ENCODE results near the gene GABRP. TPM values are rescaled to one million over a fixed set of nuclear protein-coding genes. Genes with fewer than 3 reads are reported as not detected.
"Not testable (repeated sequence)": the region's sequence is repeated elsewhere in the genome, so short reads cannot be mapped to it uniquely, and the experiment has no call there.

Gene GABRP
- total RNA-seq, 2 donors from 2014 or later: 0.38 TPM; not detected in 1

DNA sequence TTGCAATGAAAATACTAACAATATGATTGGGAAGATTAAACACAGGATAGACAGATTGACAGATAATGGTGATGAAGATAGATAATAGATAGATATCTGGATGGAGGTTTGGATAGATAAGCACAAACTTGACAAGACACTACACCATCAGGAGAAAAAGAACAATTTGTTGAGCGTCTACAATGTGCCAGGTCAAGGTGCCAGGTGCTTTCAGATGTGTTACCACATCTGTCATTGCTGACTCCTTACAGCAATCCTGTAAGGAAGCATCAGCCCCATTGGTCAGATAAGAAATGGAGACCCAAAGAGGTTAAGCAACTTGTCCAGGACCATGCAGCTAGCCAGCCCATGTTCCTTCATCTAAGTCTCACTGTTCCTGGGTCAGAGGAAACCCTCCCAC, 1.6 kb upstream of the GABRP start:
- no peak for DNase-seq
- no peak for ATAC-seq
- intact Hi-C loops (cut with DNase I): no loop called here

- intact Hi-C loops (cut with DNase I): no loop called here
- DNase-seq (peak; percentile 28), ATAC-seq (no peak)
These were observed 1.1 kb upstream of the GABRP start for GRCh38 chr5:170782438-170782837.

GRCh38 chr5:170785416-170785815, 1.9 kb downstream of the GABRP start:
- ATAC-seq (no peak), DNase-seq (no peak)
- intact Hi-C loops (cut with DNase I): no loop called here

- no peak for DNase-seq
- intact Hi-C loops (cut with DNase I): no loop called here
- no peak for ATAC-seq
These were observed 3.7 kb downstream of the GABRP start for GRCh38 chr5:170787216-170787615.

- ATAC-seq (no peak), DNase-seq (no peak)
- intact Hi-C loops (cut with DNase I): no loop called here
These were observed 5.2 kb downstream of the GABRP start for GRCh38 chr5:170788626-170789304.

- peak; percentile 58 for DNase-seq
- intact Hi-C loops (cut with DNase I): loop anchor here (1.0 to 10.0 kb wide), 4 partner anchors 46 to 157 kb away; no protein-coding TSS in a partner anchor
- peak; percentile 85 to 93 for ATAC-seq
These were observed 7.9 kb downstream of the GABRP start for GRCh38 chr5:170791325-170791954.

GRCh38 chr5:170792878-170793277, 9.4 kb downstream of the GABRP start:
- ATAC-seq (no peak), DNase-seq (no peak)
- intact Hi-C loops (cut with DNase I): loop anchor here in 1 of 2 donors (10.0 kb wide), 1 partner anchor 158 kb away; no protein-coding TSS in a partner anchor

DNA sequence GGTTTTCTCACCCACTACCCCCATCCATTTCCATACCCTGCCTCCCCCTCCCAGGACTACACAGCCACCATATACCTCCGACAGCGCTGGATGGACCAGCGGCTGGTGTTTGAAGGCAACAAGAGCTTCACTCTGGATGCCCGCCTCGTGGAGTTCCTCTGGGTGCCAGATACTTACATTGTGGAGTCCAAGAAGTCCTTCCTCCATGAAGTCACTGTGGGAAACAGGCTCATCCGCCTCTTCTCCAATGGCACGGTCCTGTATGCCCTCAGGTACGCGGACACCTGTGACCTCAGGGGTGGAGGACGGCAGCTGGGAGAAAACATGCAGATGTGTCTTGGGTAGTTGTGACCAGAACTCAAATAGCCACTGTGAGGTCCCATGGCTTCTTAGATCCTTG, 11.6 kb downstream of the GABRP start:
- intact Hi-C loops (cut with DNase I): loop anchor here in 1 of 2 donors (10.0 kb wide), 1 partner anchor 160 kb away; no protein-coding TSS in a partner anchor
- DNase-seq (no peak), ATAC-seq (no peak)

DNA sequence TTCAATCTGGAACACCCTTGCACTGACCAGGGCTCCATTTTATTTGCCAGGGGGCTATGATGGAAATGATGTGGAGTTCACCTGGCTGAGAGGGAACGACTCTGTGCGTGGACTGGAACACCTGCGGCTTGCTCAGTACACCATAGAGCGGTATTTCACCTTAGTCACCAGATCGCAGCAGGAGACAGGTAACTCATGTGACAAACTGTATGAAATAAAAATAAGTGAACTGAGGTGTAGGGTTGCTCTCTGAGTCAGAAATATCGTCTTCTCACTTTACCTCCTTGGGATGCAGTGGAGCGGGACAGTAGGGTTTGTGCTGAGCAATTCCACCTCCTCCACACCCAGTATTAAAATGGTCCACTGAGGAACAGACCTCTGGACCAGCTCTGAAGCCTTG, 22.1 kb downstream of the GABRP start:
- DNase-seq (no peak), ATAC-seq (no peak)
- intact Hi-C loops (cut with DNase I): no loop called here

- ATAC-seq (no peak), DNase-seq (no peak)
- intact Hi-C loops (cut with DNase I): no loop called here
These were observed 26.0 kb downstream of the GABRP start for GRCh38 chr5:170809551-170809950.

GRCh38 chr5:170811719-170812118, 28.2 kb downstream of the GABRP start:
- intact Hi-C loops (cut with DNase I): no loop called here
- DNase-seq (no peak), ATAC-seq (no peak)

GRCh38 chr5:170813231-170813630, 29.7 kb downstream of the GABRP start:
- DNase-seq: no peak
- intact Hi-C loops (cut with DNase I): no loop called here
- no peak for ATAC-seq

- DNase-seq (no peak), ATAC-seq (no peak)
- intact Hi-C loops (cut with DNase I): no loop called here
These were observed 33.7 kb downstream of the GABRP start for GRCh38 chr5:170817195-170817594.

DNA sequence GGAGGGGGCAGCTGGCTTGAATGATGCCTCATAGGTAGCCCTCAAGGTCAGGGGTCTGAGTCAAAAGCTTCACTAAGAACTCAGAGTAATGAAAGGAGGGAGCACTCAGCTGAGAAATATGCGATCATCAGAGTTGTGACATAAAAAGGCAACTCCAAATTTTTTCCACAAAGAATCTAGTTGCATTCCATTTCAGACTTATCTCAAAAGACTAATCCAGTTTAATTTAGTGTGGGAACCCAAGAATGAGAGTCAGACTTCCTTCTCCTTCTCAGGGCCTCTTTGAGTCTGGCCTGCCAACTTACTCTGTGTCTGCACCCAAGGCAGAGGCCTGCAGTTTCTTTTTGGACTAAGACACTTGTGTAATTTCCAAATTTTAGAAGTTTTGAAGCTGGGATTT, 34.7 kb downstream of the GABRP start:
- DNase-seq (no peak), ATAC-seq (peak in 1 of 2 donors; percentile 55)
- intact Hi-C loops (cut with DNase I): no loop called here

DNA sequence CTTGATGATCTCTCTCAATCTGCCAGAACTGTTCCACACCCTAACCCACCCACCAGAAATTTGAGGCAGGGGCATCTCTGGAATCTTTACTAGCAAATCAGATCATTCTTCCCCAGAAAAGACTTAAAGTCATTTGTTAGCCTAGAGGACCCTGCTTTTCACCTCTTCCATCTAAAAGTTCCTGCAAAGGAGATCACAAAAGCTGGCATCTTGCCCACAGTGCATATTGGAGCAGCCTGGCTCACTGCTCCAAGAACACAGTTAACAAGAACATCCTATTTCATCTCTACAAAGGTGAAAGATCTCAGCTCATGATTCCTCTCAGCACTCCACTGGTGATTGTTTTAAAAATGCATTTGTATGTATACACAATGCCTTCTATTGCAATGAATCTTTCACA, 36.3 kb downstream of the GABRP start:
- no peak for ATAC-seq
- intact Hi-C loops (cut with DNase I): no loop called here
- DNase-seq: no peak

- intact Hi-C loops (cut with DNase I): no loop called here
- ATAC-seq: no peak
These were observed 37.8 kb downstream of the GABRP start for GRCh38 chr5:170821257-170821800.

DNA sequence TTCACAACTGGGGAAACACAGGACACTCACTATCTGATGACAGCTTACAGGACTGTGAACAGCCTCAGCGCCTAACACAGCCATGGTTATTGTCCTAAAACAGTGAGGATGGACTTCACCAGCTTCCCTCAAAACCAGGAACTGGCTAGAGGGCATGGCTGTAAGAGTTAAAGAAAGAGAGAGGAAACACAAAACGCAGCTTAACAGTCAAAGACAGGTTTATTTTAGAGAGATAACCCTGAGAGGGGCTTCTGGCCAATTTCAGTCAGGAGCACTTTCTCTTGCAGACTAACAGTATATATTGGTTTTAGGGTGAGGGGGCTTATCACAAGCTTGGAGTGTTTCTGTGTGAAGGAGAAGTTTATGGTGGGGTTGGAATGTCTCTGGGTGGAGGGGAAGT, 42.6 kb downstream of the GABRP start:
- no peak for ATAC-seq
- no peak for DNase-seq
- intact Hi-C loops (cut with DNase I): no loop called here

More at GRCh38 chr5:170821257-170821800, 37.8 kb downstream of the GABRP start:
- DNase-seq: no peak

GRCh38 chr5:170832241-170832640, 48.7 kb downstream of the GABRP start:
- DNase-seq (no peak), ATAC-seq (no peak)
- intact Hi-C loops (cut with DNase I): no loop called here

DNA sequence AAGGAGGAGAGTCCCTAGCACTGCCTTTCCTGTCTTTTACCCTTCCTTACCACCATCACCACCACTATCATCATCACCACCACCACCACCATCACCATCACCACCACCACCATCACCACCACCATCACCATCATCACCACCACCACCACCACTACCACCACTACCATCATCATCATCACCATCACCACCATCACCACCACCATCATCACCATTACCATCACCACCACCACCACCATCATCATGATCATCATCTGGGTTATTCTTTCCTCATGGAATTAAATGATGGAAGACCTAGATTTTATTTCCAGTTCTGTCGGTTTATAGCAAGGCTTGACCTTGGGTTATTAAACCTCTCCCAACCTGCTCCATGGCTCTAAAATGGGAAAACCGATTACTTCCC, 50.5 kb downstream of the GABRP start:
- DNase-seq; ATAC-seq; intact Hi-C loops (cut with DNase I): not testable (repeated sequence)

DNA sequence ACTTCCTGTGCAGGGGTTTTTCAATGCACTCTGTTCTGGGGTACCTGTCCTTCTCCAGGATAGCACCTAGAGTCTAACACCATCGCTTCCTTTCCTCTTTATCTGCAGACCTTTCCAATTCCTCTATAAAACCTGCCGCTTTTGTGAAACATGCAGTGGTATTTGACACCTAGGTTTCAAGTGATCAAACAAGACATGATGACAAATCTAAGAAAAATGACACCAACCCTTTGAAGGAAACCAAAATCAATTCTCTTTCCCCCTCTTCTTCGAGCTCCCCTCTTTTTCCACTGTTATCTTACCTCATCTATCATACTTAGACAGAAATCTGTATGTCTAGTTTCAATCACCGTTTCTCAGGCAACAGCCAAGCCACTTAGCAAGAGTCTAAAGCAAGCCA, 52.7 kb downstream of the GABRP start:
- DNase-seq (no peak), ATAC-seq (no peak)
- intact Hi-C loops (cut with DNase I): no loop called here

GRCh38 chr5:170843870-170844269, 60.3 kb downstream of the GABRP start:
- intact Hi-C loops (cut with DNase I): no loop called here
- DNase-seq (no peak), ATAC-seq (no peak)
